Activated CD8-positive, alpha-beta T cell treated with anti-CD3 and anti-CD28 coated beads for 36 hours (primary cell): Measurements from ENCODE around the gene CACNA2D4. TPM values are rescaled to one million over a fixed set of nuclear protein-coding genes. Genes with fewer than 3 reads are reported as not detected.

Source experiments
- ATAC-seq: fragments of 200-7000 bp; cut with Tn5 transposase; one replicate; pipeline ENCODE4 v1.10.0; 2021; ENCODE audit warnings: mild to moderate bottlenecking, moderate library complexity
- CTCF ChIA-PET: fragments of 350-600 bp; sonication (Branson Sonifier 250); formaldehyde crosslinking; loops from one replicate; lab custom pipeline; 2021; ENCODE audit warnings: antibody characterized with exemption; lab: Charles Lee
- POLR2A ChIA-PET: fragments of 350-600 bp; sonication (Branson Sonifier 250); formaldehyde crosslinking; loops from one replicate; lab custom pipeline; 2021; ENCODE audit warnings: antibody characterized with exemption; lab: Charles Lee
- DNase-seq: peaks from one replicate; pipeline ENCODE4 v3.0.0-alpha.2; 2020
- H3K27ac Mint-ChIP-seq: one replicate; pipeline ENCODE4 v1.8.0; 2021; ENCODE audit warnings: mild to moderate bottlenecking, mixed read lengths
- H3K27me3 Mint-ChIP-seq: one replicate; pipeline ENCODE4 v1.8.0; 2021; ENCODE audit warnings: mixed read lengths
- H3K36me3 Mint-ChIP-seq: one replicate; pipeline ENCODE4 v1.8.0; 2021; ENCODE audit warnings: low read depth, mixed read lengths
- H3K4me1 Mint-ChIP-seq: one replicate; pipeline ENCODE4 v1.8.0; 2021; ENCODE audit warnings: low read depth, mixed read lengths
- H3K4me3 Mint-ChIP-seq: one replicate; pipeline ENCODE4 v1.8.0; 2021; ENCODE audit warnings: mild to moderate bottlenecking, moderate library complexity, mixed read lengths
- H3K9me3 Mint-ChIP-seq: one replicate; pipeline ENCODE4 v1.8.0; 2021; ENCODE audit warnings: mixed read lengths
- CTCF ChIP-seq: fragments of 200-600 bp; IDR thresholded peaks from one replicate; pipeline ENCODE4 v1.8.0; 2022; ENCODE audit warnings: antibody characterized with exemption, mild to moderate bottlenecking
- intact Hi-C: fragments of 100-400 bp; cut with micrococcal nuclease; formaldehyde crosslinking; loops from one replicate; pipeline ENCODE4 v1.10.0; 2022
- total RNA-seq, 2 experiments: library from RNA; stranded (reverse); gene quantifications; one replicate each; pipeline ENCODE4 v1.2.3, GENCODE V29; 2021

The CACNA2D4 gene
- total RNA-seq, 2 experiments from 2014 or later = 4.2 to 4.3 TPM

- TF ChIP-seq CTCF = no peak
- DNase-seq = no peak
- H3K27ac Mint-ChIP-seq = no peak overlapping the region
- H3K4me3 Mint-ChIP-seq = no peak overlapping the region
- no peak for ATAC-seq
- H3K4me1 Mint-ChIP-seq = no peaks in the 10 kb centered on the region
- POLR2A ChIA-PET = no interaction called here
- H3K36me3 Mint-ChIP-seq = no peaks in the 10 kb centered on the region
- CTCF ChIA-PET = interaction anchor here (0.8 kb wide), 1 partner anchor 41 kb away, joined by 3 read pairs; no protein-coding TSS in a partner anchor
- H3K9me3 Mint-ChIP-seq = no peaks in the 10 kb centered on the region
- intact Hi-C loops = no loop called here
- H3K27me3 Mint-ChIP-seq = peaks cover 12% of the 10 kb centered on the region
These were observed 82.1 kb downstream of the CACNA2D4 start for GRCh38 chr12:1836241-1836803.

DNA sequence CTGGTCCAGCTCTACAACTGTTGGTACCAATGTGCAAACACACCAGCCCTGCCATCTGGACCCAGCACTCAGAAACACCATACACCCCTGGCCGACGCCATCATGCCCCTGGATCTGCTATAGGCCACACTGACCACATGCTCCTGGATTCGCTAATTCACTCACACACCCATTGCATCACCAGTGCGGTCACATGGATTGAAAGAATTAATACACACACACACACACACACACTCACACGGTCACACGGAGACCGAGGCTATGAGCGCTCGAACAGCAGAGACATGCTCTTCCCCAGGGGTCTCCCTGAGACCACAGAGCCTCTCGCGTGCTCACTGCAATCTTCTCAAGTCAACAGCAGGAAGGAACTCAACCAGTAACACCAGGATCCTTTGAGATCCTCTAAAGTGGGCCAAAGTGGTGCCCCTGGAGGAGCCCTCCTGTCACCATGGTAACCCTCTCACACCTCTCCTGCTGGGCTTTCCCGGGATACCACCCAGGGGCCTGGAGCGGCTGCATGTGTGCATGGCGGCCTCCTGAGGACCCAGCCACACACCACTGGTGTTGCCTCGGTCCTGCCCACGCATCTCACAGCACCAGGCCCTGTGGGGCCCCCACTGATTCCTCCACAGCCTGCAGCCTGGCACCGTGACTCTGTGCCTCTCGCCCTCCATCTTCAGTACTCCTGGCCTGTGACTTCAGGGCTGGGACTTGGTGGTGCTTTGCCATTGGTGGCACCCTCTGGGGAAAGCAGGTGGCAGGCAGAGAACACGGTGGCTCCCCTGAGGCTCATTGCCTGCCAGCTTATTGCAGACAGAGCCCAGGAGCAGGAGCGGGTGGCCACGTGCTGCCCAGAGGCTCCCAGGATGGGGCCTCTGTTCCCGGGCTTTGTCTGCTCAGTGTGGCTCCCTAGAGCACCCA is 83.0 kb downstream of the CACNA2D4 start:
- DNase-seq (no peak), ATAC-seq (no peak)
- Mint-ChIP-seq H3K27me3 (peaks cover 20% of the 10 kb centered on the region), H3K36me3 (no peaks in the 10 kb centered on the region), H3K27ac (no peak overlapping the region), H3K9me3 (no peaks in the 10 kb centered on the region), H3K4me1 (no peaks in the 10 kb centered on the region), H3K4me3 (no peak overlapping the region)
- TF ChIP-seq CTCF = no peak
- ChIA-PET POLR2A (no interaction called here), CTCF (interaction anchor here (0.8 kb wide), 1 partner anchor 40 kb away, joined by 3 read pairs; no protein-coding TSS in a partner anchor)
- intact Hi-C loops = no loop called here

DNA sequence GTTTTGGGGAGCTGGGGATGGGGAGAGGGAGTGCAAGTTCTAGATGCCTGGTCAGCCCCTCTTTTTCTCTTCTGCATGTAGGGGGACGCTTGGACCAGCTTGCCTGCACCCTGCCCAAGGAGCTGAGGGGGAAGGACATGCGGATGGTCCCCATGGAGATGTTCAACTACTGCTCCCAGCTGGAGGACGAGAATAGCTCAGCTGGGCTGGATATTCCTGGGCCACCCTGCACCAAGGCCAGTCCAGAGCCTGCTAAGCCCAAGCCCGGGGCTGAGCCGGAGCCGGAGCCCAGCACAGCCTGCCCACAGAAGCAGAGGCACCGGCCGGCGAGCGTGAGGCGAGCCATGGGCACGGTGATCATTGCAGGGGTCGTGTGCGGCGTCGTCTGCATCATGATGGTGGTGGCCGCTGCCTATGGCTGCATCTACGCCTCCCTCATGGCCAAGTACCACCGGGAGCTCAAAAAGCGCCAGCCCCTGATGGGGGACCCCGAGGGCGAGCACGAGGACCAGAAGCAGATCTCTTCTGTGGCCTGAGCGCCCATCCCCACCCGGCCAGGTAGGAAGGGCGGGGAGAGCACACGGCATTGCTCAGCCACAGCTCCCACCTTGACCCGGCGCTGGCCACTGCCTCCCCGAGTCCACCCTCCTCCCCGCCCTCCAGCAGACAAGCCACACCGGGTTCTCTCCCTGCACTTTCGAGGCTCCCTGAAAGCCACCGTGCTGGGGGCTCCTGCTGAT is 84.1 kb downstream of the CACNA2D4 start:
- intact Hi-C loops = no loop called here
- Mint-ChIP-seq H3K27ac (no peak overlapping the region), H3K4me1 (no peaks in the 10 kb centered on the region), H3K36me3 (no peaks in the 10 kb centered on the region), H3K9me3 (no peaks in the 10 kb centered on the region), H3K27me3 (peaks cover 23% of the 10 kb centered on the region), H3K4me3 (no peak overlapping the region)
- CTCF ChIA-PET = no interaction called here
- POLR2A ChIA-PET = no interaction called here
- ATAC-seq (no peak), DNase-seq (no peak)
- TF ChIP-seq CTCF = no peak

- no peaks in the 10 kb centered on the region for H3K36me3 Mint-ChIP-seq
- CTCF ChIA-PET = no interaction called here
- H3K4me3 Mint-ChIP-seq = no peak overlapping the region
- POLR2A ChIA-PET = no interaction called here
- no peak for ATAC-seq
- intact Hi-C loops = no loop called here
- H3K4me1 Mint-ChIP-seq = no peaks in the 10 kb centered on the region
- DNase-seq = no peak
- no peak overlapping the region for H3K27ac Mint-ChIP-seq
- no peak for TF ChIP-seq CTCF
- H3K9me3 Mint-ChIP-seq = no peaks in the 10 kb centered on the region
- H3K27me3 Mint-ChIP-seq = peaks cover 24% of the 10 kb centered on the region
These were observed 84.8 kb downstream of the CACNA2D4 start for GRCh38 chr12:1833596-1834028.
